ENCODE measurements around the gene SPG21. TPM values are rescaled to one million over a fixed set of nuclear protein-coding genes. Genes with fewer than 3 reads are reported as not detected.
A peak's percentile ranks its signal among the peaks of the same experiment; 100 is the strongest.

The SPG21 gene
- polyA plus RNA-seq, 1 donor (not counting 4 experiments of a cell fraction or from before 2014, with no cell fraction given), result 62.9 TPM

DNA sequence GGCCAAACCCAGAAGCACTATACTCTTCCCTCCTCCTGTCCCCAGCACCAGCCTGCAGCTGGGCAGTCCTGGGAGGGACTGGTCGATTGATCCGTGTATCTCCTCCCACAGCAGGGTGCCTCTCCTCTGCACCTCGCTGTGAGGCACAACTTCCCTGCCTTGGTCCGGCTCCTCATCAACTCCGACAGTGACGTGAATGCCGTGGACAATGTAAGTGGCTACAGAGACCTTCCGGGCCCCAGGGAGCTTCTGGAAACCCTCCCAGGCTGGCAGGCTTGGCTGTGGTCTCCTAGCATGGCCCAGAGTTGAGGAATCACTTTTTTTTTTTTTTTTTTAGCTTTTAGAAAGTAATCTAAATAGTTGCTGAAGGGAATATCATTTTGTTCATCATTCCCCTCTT is 47.4 kb downstream of the SPG21 start:
- no peak overlapping the region for H3K4me2 ChIP-seq (ENCODE audit: control insufficient read depth, extremely low read depth, insufficient read depth, low read depth, low read length)
- dilution Hi-C loops (cut with MboI; ENCODE audit: extremely low pct_ligation_motif_present, low sequenced_read_pairs), result no loop called here
- peaks cover 3% of the 10 kb centered on the region for H3K4me1 ChIP-seq (ENCODE audit: control insufficient read depth, extremely low read depth, insufficient read depth, low read length)
- FAIRE-seq, result no peak
- no peak for TF ChIP-seq EZH2 (IDR thresholded peaks at IDR 0.05; ENCODE audit: low read length)
- TF ChIP-seq, protein P1, sequence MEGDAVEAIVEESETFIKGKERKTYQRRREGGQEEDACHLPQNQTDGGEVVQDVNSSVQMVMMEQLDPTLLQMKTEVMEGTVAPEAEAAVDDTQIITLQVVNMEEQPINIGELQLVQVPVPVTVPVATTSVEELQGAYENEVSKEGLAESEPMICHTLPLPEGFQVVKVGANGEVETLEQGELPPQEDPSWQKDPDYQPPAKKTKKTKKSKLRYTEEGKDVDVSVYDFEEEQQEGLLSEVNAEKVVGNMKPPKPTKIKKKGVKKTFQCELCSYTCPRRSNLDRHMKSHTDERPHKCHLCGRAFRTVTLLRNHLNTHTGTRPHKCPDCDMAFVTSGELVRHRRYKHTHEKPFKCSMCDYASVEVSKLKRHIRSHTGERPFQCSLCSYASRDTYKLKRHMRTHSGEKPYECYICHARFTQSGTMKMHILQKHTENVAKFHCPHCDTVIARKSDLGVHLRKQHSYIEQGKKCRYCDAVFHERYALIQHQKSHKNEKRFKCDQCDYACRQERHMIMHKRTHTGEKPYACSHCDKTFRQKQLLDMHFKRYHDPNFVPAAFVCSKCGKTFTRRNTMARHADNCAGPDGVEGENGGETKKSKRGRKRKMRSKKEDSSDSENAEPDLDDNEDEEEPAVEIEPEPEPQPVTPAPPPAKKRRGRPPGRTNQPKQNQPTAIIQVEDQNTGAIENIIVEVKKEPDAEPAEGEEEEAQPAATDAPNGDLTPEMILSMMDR (optimal IDR thresholded peaks at IDR 0.05 in 1 of 3, IDR thresholded peaks at IDR 0.05 in 1 of 3, conservative IDR thresholded peaks at IDR 0.05 in 1 of 3; ENCODE audit: extremely low read depth in 1 of 3, insufficient read depth in 2 of 3, low read length in 3 of 3), result no peak
- H3K36me3 ChIP-seq (ENCODE audit: control insufficient read depth in 2 of 2, extremely low read depth in 1 of 2, insufficient read depth in 2 of 2, low read length in 2 of 2), result no peaks in the 10 kb centered on the region
- H3K9ac ChIP-seq (ENCODE audit: control insufficient read depth, extremely low read depth, insufficient read depth, low read length), result no peak overlapping the region
- no peaks in the 10 kb centered on the region for H3K9me3 ChIP-seq (ENCODE audit: control insufficient read depth, low read depth, low read length)
- H3K9me1 ChIP-seq (ENCODE audit: control insufficient read depth, extremely low read depth, insufficient read depth, low read length), result no peaks in the 10 kb centered on the region
- H3K4me3 ChIP-seq (ENCODE audit: control insufficient read depth in 2 of 3, extremely low read depth in 1 of 3, insufficient read depth in 2 of 3, low read depth in 1 of 3, low read length in 3 of 3), result no peak overlapping the region
- H4K20me1 ChIP-seq (ENCODE audit: control insufficient read depth, extremely low read depth, insufficient read depth, low read length), result no peaks in the 10 kb centered on the region
- DNase-seq (ENCODE audit: low read depth, low spot score), result no peak
- H3K27ac ChIP-seq (ENCODE audit: control insufficient read depth, insufficient read depth, low read length), result no peak overlapping the region
- no peaks in the 10 kb centered on the region for H3K27me3 ChIP-seq (ENCODE audit: control insufficient read depth, extremely low read depth, insufficient read depth, low read length)
- no peaks in the 10 kb centered on the region for H3K79me2 ChIP-seq (ENCODE audit: control insufficient read depth, insufficient read depth, low read length)
- no peak overlapping the region for H2AFZ ChIP-seq (ENCODE audit: control insufficient read depth, low read length)

DNA sequence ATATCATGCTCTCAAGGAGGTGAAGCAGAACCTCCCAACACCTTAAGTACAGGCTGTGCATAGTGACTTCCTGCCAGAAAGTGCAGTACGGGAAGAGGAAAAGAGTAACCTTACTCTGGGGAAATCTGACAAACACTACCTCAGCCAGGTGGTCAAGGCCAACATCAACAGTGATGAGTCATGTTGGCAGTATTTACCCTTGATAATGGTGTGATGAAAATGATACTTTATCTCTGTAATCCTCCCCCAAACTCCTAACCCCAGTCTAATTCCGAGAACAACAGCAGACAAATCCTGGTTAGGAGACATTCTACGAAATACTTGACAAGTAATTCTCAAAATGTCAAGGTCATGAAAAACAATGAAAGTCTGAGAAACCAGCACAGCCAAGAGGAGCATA is 51.5 kb downstream of the SPG21 start:
- Histone ChIP-seq H3K9me1 (ENCODE audit: control insufficient read depth, extremely low read depth, insufficient read depth, low read length) (no peaks in the 10 kb centered on the region), H3K27ac (ENCODE audit: control insufficient read depth, insufficient read depth, low read length) (no peak overlapping the region), H3K4me1 (ENCODE audit: control insufficient read depth, extremely low read depth, insufficient read depth, low read length) (peaks cover 3% of the 10 kb centered on the region), H3K9me3 (ENCODE audit: control insufficient read depth, low read depth, low read length) (no peaks in the 10 kb centered on the region), H4K20me1 (ENCODE audit: control insufficient read depth, extremely low read depth, insufficient read depth, low read length) (no peaks in the 10 kb centered on the region), H3K9ac (ENCODE audit: control insufficient read depth, extremely low read depth, insufficient read depth, low read length) (no peak overlapping the region), H2AFZ (ENCODE audit: control insufficient read depth, low read length) (no peak overlapping the region), H3K79me2 (ENCODE audit: control insufficient read depth, insufficient read depth, low read length) (no peaks in the 10 kb centered on the region), H3K4me3 (ENCODE audit: control insufficient read depth in 2 of 3, extremely low read depth in 1 of 3, insufficient read depth in 2 of 3, low read depth in 1 of 3, low read length in 3 of 3) (no peak overlapping the region), H3K27me3 (ENCODE audit: control insufficient read depth, extremely low read depth, insufficient read depth, low read length) (no peaks in the 10 kb centered on the region), H3K36me3 (ENCODE audit: control insufficient read depth in 2 of 2, extremely low read depth in 1 of 2, insufficient read depth in 2 of 2, low read length in 2 of 2) (no peaks in the 10 kb centered on the region), H3K4me2 (ENCODE audit: control insufficient read depth, extremely low read depth, insufficient read depth, low read depth, low read length) (no peak overlapping the region)
- FAIRE-seq (peak; percentile 64), DNase-seq (ENCODE audit: low read depth, low spot score) (no peak)
- no peak for TF ChIP-seq EZH2 (IDR thresholded peaks at IDR 0.05; ENCODE audit: low read length)
- TF ChIP-seq, protein P1 (optimal IDR thresholded peaks at IDR 0.05 in 1 of 3, IDR thresholded peaks at IDR 0.05 in 1 of 3, conservative IDR thresholded peaks at IDR 0.05 in 1 of 3; ENCODE audit: extremely low read depth in 1 of 3, insufficient read depth in 2 of 3, low read length in 3 of 3), result no peak
- dilution Hi-C loops (cut with MboI; ENCODE audit: extremely low pct_ligation_motif_present, low sequenced_read_pairs), result no loop called here
